Hepatocyte (in vitro differentiated cells): ENCODE results near the gene CYP27B1. TPM values are rescaled to one million over a fixed set of nuclear protein-coding genes. Genes with fewer than 3 reads are reported as not detected.
A peak's percentile ranks its signal among the peaks of the same experiment; 100 is the strongest.

Source experiments
- DNase-seq: peaks from one replicate; pipeline ENCODE4 v3.0.0-alpha.2; 2016; ENCODE audit warnings: low spot score
- H2AFZ ChIP-seq: fragments of 200-600 bp; sonication (generic); 2 replicates; pipeline ENCODE4 v1.6.0; 2016; ENCODE audit warnings: antibody characterized with exemption, mild to moderate bottlenecking
- H3K27ac ChIP-seq: fragments of 200-600 bp; sonication (generic); 2 replicates; pipeline ENCODE4 v1.5.1; 2016; ENCODE audit warnings: mild to moderate bottlenecking
- H3K27me3 ChIP-seq: fragments of 200-600 bp; sonication (generic); 2 replicates; pipeline ENCODE4 v1.6.1; 2016
- H3K36me3 ChIP-seq: fragments of 200-600 bp; sonication (generic); replicated peaks from 2 replicates; pipeline ENCODE4 v1.5.1; 2016; ENCODE audit warnings: low read depth; ENCODE audit not compliant: insufficient read depth
- H3K4me1 ChIP-seq: fragments of 200-600 bp; sonication (generic); 2 replicates; pipeline ENCODE4 v1.5.1; 2016; ENCODE audit warnings: mild to moderate bottlenecking, moderate library complexity; ENCODE audit not compliant: insufficient read depth
- H3K4me2 ChIP-seq: fragments of 200-600 bp; sonication (generic); 2 replicates; pipeline ENCODE4 v1.6.0; 2016
- H3K4me3 ChIP-seq: fragments of 200-600 bp; sonication (generic); 2 replicates; pipeline ENCODE4 v1.5.1; 2016; ENCODE audit warnings: mild to moderate bottlenecking
- H3K79me2 ChIP-seq: fragments of 200-600 bp; sonication (generic); 2 replicates; pipeline ENCODE4 v1.6.0; 2017; ENCODE audit warnings: mild to moderate bottlenecking
- H3K9me2 ChIP-seq: fragments of 200-600 bp; sonication (generic); replicated peaks from 2 replicates; pipeline ENCODE4 v1.6.0; 2017; ENCODE audit warnings: mild to moderate bottlenecking; ENCODE audit not compliant: insufficient read depth
- H3K9me3 ChIP-seq: fragments of 200-600 bp; sonication (generic); 2 replicates; pipeline ENCODE4 v1.5.1; 2016; ENCODE audit warnings: low read depth, mild to moderate bottlenecking
- H4K20me1 ChIP-seq: fragments of 200-600 bp; sonication (generic); 2 replicates; pipeline ENCODE4 v1.6.0; 2016; ENCODE audit warnings: mild to moderate bottlenecking; ENCODE audit not compliant: insufficient read depth, poor library complexity, severe bottlenecking
- CTCF ChIP-seq: fragments of 200-600 bp; sonication (generic); IDR thresholded peaks from 2 replicates; pipeline ENCODE4 v1.5.1; 2016; ENCODE audit warnings: antibody characterized with exemption, mild to moderate bottlenecking; ENCODE audit not compliant: poor library complexity
- EZH2 ChIP-seq: fragments of 200-600 bp; sonication (generic); IDR thresholded peaks from 2 replicates; pipeline ENCODE4 v1.6.1; 2016; ENCODE audit warnings: antibody characterized with exemption, mild to moderate bottlenecking, borderline replicate concordance
- EZH2phosphoT487 ChIP-seq: fragments of 200-600 bp; sonication (generic); IDR thresholded peaks from one replicate; pipeline ENCODE4 v1.6.1; 2018; ENCODE audit warnings: antibody characterized with exemption, mild to moderate bottlenecking, low read depth, moderate library complexity; ENCODE audit not compliant: unreplicated experiment, severe bottlenecking
- WGBS: methylation state at CpG from one replicate; pipeline ENCODE4 v1.1.6; 2016; ENCODE audit warnings: low lambda C conversion rate; ENCODE audit errors: missing lambda C conversion rate; 5-methylcytosine and 5-hydroxymethylcytosine counted together
- polyA plus RNA-seq: library from polyadenylated mRNA; unstranded; fragments of >200 nt; fragmentation: Nextera tagmentation; extraction: Ambion mirVana; gene quantifications from 2 replicates; pipeline ENCODE4 v1.2.1, GENCODE V29; 2016
- total RNA-seq: library from RNA; depleted of rRNA; stranded (reverse); fragments of >200 nt; gene quantifications from 2 replicates; pipeline ENCODE4 v1.2.3, GENCODE V29; 2014

The CYP27B1 gene
- total and polyA plus RNA-seq, 2 experiments from 2014 or later: 0.23 to 2.3 TPM

GRCh38 chr12:57749061-57749460 is 17.8 kb downstream of the CYP27B1 start:
- no peak for DNase-seq
- 92% methylated on average over 5 of the region's 5 CpGs for WGBS
- Histone ChIP-seq H3K4me3 (no peak overlapping the region), H3K4me2 (no peak overlapping the region), H3K9me3 (no peaks in the 10 kb centered on the region), H3K9me2 (no peaks in the 10 kb centered on the region), H3K27ac (no peak overlapping the region), H3K27me3 (no peaks in the 10 kb centered on the region), H3K4me1 (peaks cover 25% of the 10 kb centered on the region), H2AFZ (no peak overlapping the region), H3K36me3 (peaks cover 3% of the 10 kb centered on the region), H4K20me1 (no peaks in the 10 kb centered on the region), H3K79me2 (peaks cover 35% of the 10 kb centered on the region)
- TF ChIP-seq EZH2 (no peak), EZH2phosphoT487 (no peak), CTCF (no peak)

- H3K4me3 ChIP-seq: no peak overlapping the region
- peak overlapping the region; percentile 97 for H3K27ac ChIP-seq
Observed at GRCh38 chr12:57746025-57746424, 20.9 kb downstream of the CYP27B1 start.

GRCh38 chr12:57745485-57745881 is 21.4 kb downstream of the CYP27B1 start:
- no peak for DNase-seq
- TF ChIP-seq EZH2phosphoT487 (no peak), EZH2 (no peak), CTCF (no peak)
- Histone ChIP-seq H4K20me1 (no peaks in the 10 kb centered on the region), H3K27ac (peak overlapping the region; percentile 97), H3K79me2 (peaks cover 21% of the 10 kb centered on the region), H3K4me1 (peaks cover 5% of the 10 kb centered on the region), H3K4me2 (peak overlapping the region; percentile 76), H3K9me3 (no peaks in the 10 kb centered on the region), H3K36me3 (peaks cover 3% of the 10 kb centered on the region), H3K4me3 (peak overlapping the region; percentile 58), H3K9me2 (no peaks in the 10 kb centered on the region), H3K27me3 (peaks cover 30% of the 10 kb centered on the region), H2AFZ (no peak overlapping the region)
- WGBS: 54% methylated on average over 8 of the region's 8 CpGs

More at GRCh38 chr12:57746025-57746424, 20.9 kb downstream of the CYP27B1 start:
- Histone ChIP-seq H3K36me3 (peaks cover 3% of the 10 kb centered on the region), H3K27me3 (peaks cover 25% of the 10 kb centered on the region), H3K9me2 (no peaks in the 10 kb centered on the region), H3K9me3 (no peaks in the 10 kb centered on the region), H2AFZ (no peak overlapping the region), H3K79me2 (peaks cover 27% of the 10 kb centered on the region), H3K4me1 (peaks cover 10% of the 10 kb centered on the region), H3K4me2 (peak overlapping the region; percentile 76), H4K20me1 (no peaks in the 10 kb centered on the region)
- no peak for DNase-seq
- 99% methylated on average over 3 of the region's 3 CpGs for WGBS
- no peak for TF ChIP-seq CTCF
- TF ChIP-seq EZH2: no peak
- TF ChIP-seq EZH2phosphoT487: no peak
